Spleen (tissue), 7 donors: ENCODE measurements around the gene MIB2.

Source experiments
- POLR2A ChIP-seq, 3 donors: fragments of 450-650 bp; IDR thresholded peaks; one replicate each; pipeline ENCODE4 v1.5.1; 2017; ENCODE audit warnings: antibody characterized with exemption in 3 of 3, mild to moderate bottlenecking in 1 of 3
- TF ChIP-seq, protein P1 (sequence below), 11 experiments: fragments of 200-600 bp in 7 of 11; fragments of 450-650 bp in 4 of 11; sonication (generic) in 4 of 11; IDR thresholded peaks in 8 of 11; conservative IDR thresholded peaks in 3 of 11; 1 replicate in 7 of 11; 2 replicates in 4 of 11; pipeline versions ENCODE4 v1.4.0 to v1.8.0; 2016 to 2021; ENCODE audit warnings: antibody characterized with exemption in 11 of 11, inconsistent platforms in 4 of 11, mild to moderate bottlenecking in 1 of 11
- donor health status: DM: no; HTN: no; CAD: no; lungs with moderate emphysema.
- donor health status: DM: no; HTN: no; CAD: no.
- donor health status: DM: no; HTN: no; CAD: no.

DNA sequence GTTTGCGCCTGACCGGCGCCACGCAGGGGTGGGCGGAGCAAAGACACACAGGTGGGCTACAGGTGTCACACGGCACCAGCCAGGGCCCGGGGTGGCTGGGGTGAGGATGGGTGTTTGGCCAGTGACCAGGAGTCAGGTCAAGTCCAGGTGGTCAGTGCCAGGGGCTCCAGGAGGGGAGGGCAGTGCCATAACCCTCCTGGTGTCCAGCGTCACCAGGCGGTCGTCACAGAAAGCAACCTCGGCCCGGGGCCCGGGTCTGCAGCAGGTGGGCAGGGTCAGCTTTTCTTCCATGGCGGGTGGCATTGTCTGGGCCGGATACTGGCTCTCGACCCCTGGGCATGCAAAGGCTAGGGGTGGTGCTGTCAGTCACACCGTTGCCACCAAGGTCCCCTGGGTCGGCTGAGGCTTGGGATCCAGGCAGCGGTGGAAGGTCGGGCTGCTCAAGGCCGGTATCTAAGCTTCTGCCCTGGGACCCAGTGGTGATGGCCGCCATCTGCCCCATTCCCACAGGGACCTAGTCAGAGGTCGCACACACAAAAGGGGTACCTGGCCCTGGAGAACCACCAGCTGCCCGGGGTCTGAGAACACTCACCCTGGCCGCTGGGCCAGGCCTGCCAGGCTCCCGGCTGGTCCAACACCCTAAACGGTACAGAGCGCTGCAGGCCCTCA, 17.1 kb upstream of the MIB2 start:
- TF ChIP-seq, protein P1, sequence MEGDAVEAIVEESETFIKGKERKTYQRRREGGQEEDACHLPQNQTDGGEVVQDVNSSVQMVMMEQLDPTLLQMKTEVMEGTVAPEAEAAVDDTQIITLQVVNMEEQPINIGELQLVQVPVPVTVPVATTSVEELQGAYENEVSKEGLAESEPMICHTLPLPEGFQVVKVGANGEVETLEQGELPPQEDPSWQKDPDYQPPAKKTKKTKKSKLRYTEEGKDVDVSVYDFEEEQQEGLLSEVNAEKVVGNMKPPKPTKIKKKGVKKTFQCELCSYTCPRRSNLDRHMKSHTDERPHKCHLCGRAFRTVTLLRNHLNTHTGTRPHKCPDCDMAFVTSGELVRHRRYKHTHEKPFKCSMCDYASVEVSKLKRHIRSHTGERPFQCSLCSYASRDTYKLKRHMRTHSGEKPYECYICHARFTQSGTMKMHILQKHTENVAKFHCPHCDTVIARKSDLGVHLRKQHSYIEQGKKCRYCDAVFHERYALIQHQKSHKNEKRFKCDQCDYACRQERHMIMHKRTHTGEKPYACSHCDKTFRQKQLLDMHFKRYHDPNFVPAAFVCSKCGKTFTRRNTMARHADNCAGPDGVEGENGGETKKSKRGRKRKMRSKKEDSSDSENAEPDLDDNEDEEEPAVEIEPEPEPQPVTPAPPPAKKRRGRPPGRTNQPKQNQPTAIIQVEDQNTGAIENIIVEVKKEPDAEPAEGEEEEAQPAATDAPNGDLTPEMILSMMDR (IDR thresholded peaks at IDR 0.05 in 8 of 11, conservative IDR thresholded peaks at IDR 0.05 in 3 of 11): no peak
- no peak for TF ChIP-seq POLR2A (IDR thresholded peaks at IDR 0.05)
